HepG2 (cell line): Measurements from ENCODE around the gene TSPAN12.

Experiments used
- EP300 ChIP-seq, 3 experiments: sonication (generic) in 1 of 3; formaldehyde crosslinking in 1 of 3; IDR thresholded peaks; 2 replicates each; pipeline versions ENCODE4 v1.5.1 to v1.6.1; 2011 to 2020; ENCODE audit warnings: low read depth in 2 of 3, low read length in 2 of 3, borderline replicate concordance in 1 of 3, improper control_type of control experiment in 1 of 3, mild to moderate bottlenecking in 1 of 3, missing genetic modification reagents in 1 of 3, moderate library complexity in 1 of 3
- RELA ChIP-seq: sonication (generic); formaldehyde crosslinking; IDR thresholded peaks from 2 replicates; pipeline ENCODE4 v1.4.0; 2020; ENCODE audit warnings: missing genetic modification reagents
- ZNF317 ChIP-seq: sonication (generic); formaldehyde crosslinking; IDR thresholded peaks from 2 replicates; pipeline ENCODE4 v1.5.0; 2020; ENCODE audit warnings: mild to moderate bottlenecking, missing genetic modification reagents
- ZNF451 ChIP-seq: sonication (generic); formaldehyde crosslinking; IDR thresholded peaks from 2 replicates; pipeline ENCODE4 v1.5.0; 2020; ENCODE audit warnings: mild to moderate bottlenecking, missing genetic modification reagents
- TF ChIP-seq, protein P1 (sequence below): sonication (generic); formaldehyde crosslinking; conservative IDR thresholded peaks from 2 replicates; pipeline ENCODE4 v1.5.0; 2020; ENCODE audit warnings: missing genetic modification reagents

DNA sequence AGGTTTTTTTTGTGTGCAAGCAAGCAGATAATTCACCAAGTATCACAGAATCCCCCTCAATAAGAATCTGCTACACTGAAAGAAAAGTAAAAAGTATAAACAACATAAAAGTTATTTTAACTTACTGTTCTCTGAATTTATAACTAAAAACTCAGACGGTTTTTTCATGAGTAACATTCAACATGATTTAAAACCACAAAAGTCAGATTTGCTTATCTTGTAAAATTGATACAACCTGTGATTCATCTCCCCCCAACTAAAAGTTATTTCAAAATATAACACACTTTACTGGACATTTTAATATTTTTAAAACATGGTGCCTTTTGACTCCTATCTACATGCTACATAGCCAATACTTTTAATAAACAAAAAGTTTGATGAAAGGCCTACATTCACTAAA is 32.8 kb downstream of the TSPAN12 start:
- no peak for TF ChIP-seq EP300 (IDR thresholded peaks at IDR 0.05; ENCODE audit: low read depth in 2 of 2, low read length in 2 of 2)
- no peak for TF ChIP-seq EP300 (CRISPR knock-in tag; IDR thresholded peaks at IDR 0.05; ENCODE audit: borderline replicate concordance)
- TF ChIP-seq ZNF317 (CRISPR knock-in tag) = no peak
- TF ChIP-seq ZNF451 (CRISPR knock-in tag) = no peak
- TF ChIP-seq, protein P1, sequence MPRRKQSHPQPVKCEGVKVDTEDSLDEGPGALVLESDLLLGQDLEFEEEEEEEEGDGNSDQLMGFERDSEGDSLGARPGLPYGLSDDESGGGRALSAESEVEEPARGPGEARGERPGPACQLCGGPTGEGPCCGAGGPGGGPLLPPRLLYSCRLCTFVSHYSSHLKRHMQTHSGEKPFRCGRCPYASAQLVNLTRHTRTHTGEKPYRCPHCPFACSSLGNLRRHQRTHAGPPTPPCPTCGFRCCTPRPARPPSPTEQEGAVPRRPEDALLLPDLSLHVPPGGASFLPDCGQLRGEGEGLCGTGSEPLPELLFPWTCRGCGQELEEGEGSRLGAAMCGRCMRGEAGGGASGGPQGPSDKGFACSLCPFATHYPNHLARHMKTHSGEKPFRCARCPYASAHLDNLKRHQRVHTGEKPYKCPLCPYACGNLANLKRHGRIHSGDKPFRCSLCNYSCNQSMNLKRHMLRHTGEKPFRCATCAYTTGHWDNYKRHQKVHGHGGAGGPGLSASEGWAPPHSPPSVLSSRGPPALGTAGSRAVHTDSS (CRISPR knock-in tag) = no peak
- no peak for TF ChIP-seq RELA (CRISPR knock-in tag)
